HL-60 (cell line): Measurements from ENCODE around the gene GRID2IP.

Source experiments
- CTCF ChIP-seq: IDR thresholded peaks from one replicate; pipeline ENCODE4 v1.5.1; 2011; ENCODE audit warnings: low read length, control low read depth, inconsistent platforms; ENCODE audit not compliant: insufficient read depth
- GABPA ChIP-seq: IDR thresholded peaks from 2 replicates; pipeline ENCODE4 v1.6.1; 2012; ENCODE audit warnings: low read depth
- POLR2AphosphoS5 ChIP-seq: IDR thresholded peaks from 2 replicates; pipeline ENCODE4 v1.6.1; 2012; ENCODE audit warnings: low read depth
- REST ChIP-seq: IDR thresholded peaks from 2 replicates; pipeline ENCODE4 v1.6.1; 2012; ENCODE audit warnings: low read depth; ENCODE audit not compliant: insufficient replicate concordance

GRCh38 chr7:6500691-6501090 is 50.6 kb downstream of the GRID2IP start:
- TF ChIP-seq POLR2AphosphoS5 = no peak
- no peak for TF ChIP-seq CTCF
- no peak for TF ChIP-seq GABPA
- no peak for TF ChIP-seq REST
